GM19397 (cell line): ENCODE data around the gene GSTA1.
"Not testable (repeated sequence)": the region's sequence is repeated elsewhere in the genome, so short reads cannot be mapped to it uniquely, and the experiment has no call there.

Experiments used
- ATAC-seq: cut with Tn5 transposase; IDR thresholded peaks from one replicate; pipeline ENCODE4 v1.9.1; 2021; ENCODE audit warnings: mild to moderate bottlenecking, moderate library complexity; ENCODE audit not compliant: unreplicated experiment

The GSTA1 gene

GRCh38 chr6:52803668-52804255, at the start of gene GSTA1:
TSS of gene GSTA1 (minus strand) at chr6:52803816. CDS start at chr6:52799267, 4,549 bp downstream.
- ATAC-seq, result not testable (repeated sequence)

GRCh38 chr6:52849137-52849536, 45.5 kb upstream of the GSTA1 start:
- no peak for ATAC-seq

- no peak for ATAC-seq
These were observed 42.4 kb upstream of the GSTA1 start for GRCh38 chr6:52846002-52846401.

GRCh38 chr6:52843605-52844004, 40.0 kb upstream of the GSTA1 start:
- ATAC-seq, result no peak

- ATAC-seq, result no peak
These were observed 37.4 kb upstream of the GSTA1 start, which contains the start of gene GSTA5 for GRCh38 chr6:52840763-52841585. TSS of gene GSTA5 (minus strand) at chr6:52840813.

GRCh38 chr6:52839124-52840055, 35.8 kb upstream of the GSTA1 start:
- no peak for ATAC-seq

GRCh38 chr6:52834481-52834880, 30.9 kb upstream of the GSTA1 start:
- ATAC-seq, result no peak

GRCh38 chr6:52830869-52831268, 27.3 kb upstream of the GSTA1 start:
- not testable (repeated sequence) for ATAC-seq

- no peak for ATAC-seq
These were observed 25.6 kb upstream of the GSTA1 start for GRCh38 chr6:52829046-52829817.

- ATAC-seq, result not testable (repeated sequence)
These were observed 25.0 kb upstream of the GSTA1 start for GRCh38 chr6:52828621-52829020.

GRCh38 chr6:52827073-52827783, 23.6 kb upstream of the GSTA1 start:
- ATAC-seq, result not testable (repeated sequence)

GRCh38 chr6:52826513-52826912, 22.9 kb upstream of the GSTA1 start:
- no peak for ATAC-seq

- ATAC-seq, result not testable (repeated sequence)
These were observed 22.4 kb upstream of the GSTA1 start for GRCh38 chr6:52825900-52826459.

- not testable (repeated sequence) for ATAC-seq
These were observed 21.7 kb upstream of the GSTA1 start for GRCh38 chr6:52825270-52825793.

- no peak for ATAC-seq
These were observed 18.2 kb upstream of the GSTA1 start for GRCh38 chr6:52821842-52822241.

- ATAC-seq, result no peak
These were observed 16.6 kb upstream of the GSTA1 start for GRCh38 chr6:52820198-52820597.

GRCh38 chr6:52815167-52816092, 11.8 kb upstream of the GSTA1 start:
- peak; percentile 87 for ATAC-seq

GRCh38 chr6:52814545-52814944, 10.9 kb upstream of the GSTA1 start:
- not testable (repeated sequence) for ATAC-seq
